HepG2 (cell line): ENCODE results near the gene TOPORS. TPM values are rescaled to one million over a fixed set of nuclear protein-coding genes. Genes with fewer than 3 reads are reported as not detected.
A peak's percentile ranks its signal among the peaks of the same experiment; 100 is the strongest.

ENCODE experiments used
- ELK4 ChIP-seq: sonication (generic); formaldehyde crosslinking; IDR thresholded peaks from 2 replicates; pipeline ENCODE4 v1.9.0; 2021; ENCODE audit warnings: missing genetic modification reagents, borderline replicate concordance
- FOXO1 ChIP-seq: sonication (generic); formaldehyde crosslinking; IDR thresholded peaks from 2 replicates; pipeline ENCODE4 v1.4.0; 2020; ENCODE audit warnings: missing genetic modification reagents
- HMG20A ChIP-seq: IDR thresholded peaks from 2 replicates; pipeline ENCODE4 v1.6.1; 2016; ENCODE audit warnings: borderline replicate concordance
- HOXD1 ChIP-seq: sonication (generic); formaldehyde crosslinking; IDR thresholded peaks from 2 replicates; pipeline ENCODE4 v1.5.0; 2020; ENCODE audit warnings: missing genetic modification reagents
- KLF6 ChIP-seq: IDR thresholded peaks from 2 replicates; pipeline ENCODE4 v1.8.0; 2016; ENCODE audit warnings: missing biosample characterization, missing genetic modification reagents
- MBD4 ChIP-seq: IDR thresholded peaks from 2 replicates; pipeline ENCODE4 v1.6.1; 2012; ENCODE audit warnings: low read length, inconsistent platforms, borderline replicate concordance
- MEIS1 ChIP-seq: sonication (generic); formaldehyde crosslinking; IDR thresholded peaks from 2 replicates; pipeline ENCODE4 v1.9.0; 2021; ENCODE audit warnings: mild to moderate bottlenecking, missing genetic modification reagents, moderate library complexity, borderline replicate concordance
- MIXL1 ChIP-seq: IDR thresholded peaks from 2 replicates; pipeline ENCODE4 v1.6.1; 2016
- NFE2L1 ChIP-seq: sonication (generic); formaldehyde crosslinking; IDR thresholded peaks from 2 replicates; pipeline ENCODE4 v1.4.0; 2020; ENCODE audit warnings: missing genetic modification reagents, mild to moderate bottlenecking, borderline replicate concordance
- NPAS2 ChIP-seq: sonication (generic); formaldehyde crosslinking; IDR thresholded peaks from 2 replicates; pipeline ENCODE4 v1.8.0; 2022; ENCODE audit warnings: mild to moderate bottlenecking, missing genetic modification reagents, borderline replicate concordance
- PHB2 ChIP-seq: fragments of 450-650 bp; IDR thresholded peaks from 2 replicates; pipeline ENCODE4 v1.6.1; 2018; ENCODE audit not compliant: partially characterized antibody
- SALL1 ChIP-seq: sonication (generic); formaldehyde crosslinking; IDR thresholded peaks from 2 replicates; pipeline ENCODE4 v1.8.0; 2022; ENCODE audit warnings: mild to moderate bottlenecking, missing genetic modification reagents
- SOX13 ChIP-seq, 3 experiments: fragments of 450-650 bp in 1 of 3; sonication (generic) in 1 of 3; formaldehyde crosslinking in 1 of 3; IDR thresholded peaks in 2 of 3; conservative IDR thresholded peaks in 1 of 3; 2 replicates each; pipeline versions ENCODE4 v1.5.0 to v1.6.1; 2016 to 2020; ENCODE audit warnings: antibody characterized with exemption in 1 of 3, mild to moderate bottlenecking in 1 of 3, missing compliant biosample characterization in 1 of 3, missing genetic modification reagents in 1 of 3, moderate library complexity in 1 of 3
- TMF1 ChIP-seq: sonication (generic); formaldehyde crosslinking; IDR thresholded peaks from 2 replicates; pipeline ENCODE4 v1.8.1; 2022; ENCODE audit warnings: low read depth, missing genetic modification reagents
- ZKSCAN8 ChIP-seq: IDR thresholded peaks from 2 replicates; pipeline ENCODE4 v1.6.1; 2016; ENCODE audit warnings: borderline replicate concordance, missing genetic modification reagents, missing compliant biosample characterization
- ZNF136 ChIP-seq: sonication (generic); formaldehyde crosslinking; IDR thresholded peaks from 2 replicates; pipeline ENCODE4 v1.8.1; 2022; ENCODE audit warnings: low read depth, mild to moderate bottlenecking, moderate library complexity, missing genetic modification reagents
- ZNF274 ChIP-seq: sonication (generic); formaldehyde crosslinking; IDR thresholded peaks from 2 replicates; pipeline ENCODE4 v1.5.1; 2020; ENCODE audit warnings: mild to moderate bottlenecking, missing genetic modification reagents
- ZNF296 ChIP-seq: sonication (generic); formaldehyde crosslinking; conservative IDR thresholded peaks from 2 replicates; pipeline ENCODE4 v1.5.0; 2020; ENCODE audit warnings: mild to moderate bottlenecking, missing genetic modification reagents
- ZNF460 ChIP-seq: sonication (generic); formaldehyde crosslinking; IDR thresholded peaks from 2 replicates; pipeline ENCODE4 v1.5.1; 2020; ENCODE audit warnings: missing genetic modification reagents, mild to moderate bottlenecking, borderline replicate concordance
- ZNF567 ChIP-seq: sonication (generic); formaldehyde crosslinking; IDR thresholded peaks from 2 replicates; pipeline ENCODE4 v1.8.1; 2023; ENCODE audit warnings: mild to moderate bottlenecking, missing genetic modification reagents, borderline replicate concordance
- ZSCAN22 ChIP-seq: sonication (generic); formaldehyde crosslinking; IDR thresholded peaks from 2 replicates; pipeline ENCODE4 v1.4.0; 2020; ENCODE audit warnings: mild to moderate bottlenecking, missing genetic modification reagents
- ZSCAN30 ChIP-seq: sonication (generic); formaldehyde crosslinking; IDR thresholded peaks from 2 replicates; pipeline ENCODE4 v1.5.0; 2020; ENCODE audit warnings: mild to moderate bottlenecking, missing genetic modification reagents
- polyA plus RNA-seq, 8 experiments: library from polyadenylated mRNA; depleted of rRNA in 3 of 8; stranded (reverse) in 7 of 8; unstranded in 1 of 8; fragments of >200 nt; fragmentation: Illumina TruSeq in 4 of 8; extraction: Trizol in 4 of 8; gene quantifications; 2 replicates each; pipeline versions ENCODE4 v1.2.1 to v1.2.3, GENCODE V29; 2011 to 2016; ENCODE audit warnings: low read depth in 4 of 8, missing spikeins in 1 of 8, mixed read lengths in 1 of 8; ENCODE audit not compliant: insufficient read depth in 1 of 8
- total RNA-seq, 5 experiments: library from RNA; depleted of rRNA; stranded (reverse); fragments of >200 nt; fragmentation: Illumina TruSeq; extraction: Trizol; gene quantifications; 2 replicates each; pipeline ENCODE4 v1.2.3, GENCODE V29; 2016; ENCODE audit warnings: low read depth in 1 of 5
- TF ChIP-seq, protein P1 (sequence below): conservative IDR thresholded peaks from 2 replicates; pipeline ENCODE4 v1.6.1; 2018; ENCODE audit warnings: missing genetic modification reagents
- TF ChIP-seq, protein P2 (sequence below): sonication (generic); formaldehyde crosslinking; IDR thresholded peaks from 2 replicates; pipeline ENCODE4 v1.5.1; 2020; ENCODE audit warnings: missing genetic modification reagents, mild to moderate bottlenecking, borderline replicate concordance
- TF ChIP-seq, protein P3 (sequence below): sonication (generic); formaldehyde crosslinking; IDR thresholded peaks from 2 replicates; pipeline ENCODE4 v1.9.0; 2021; ENCODE audit warnings: missing genetic modification reagents, mild to moderate bottlenecking, borderline replicate concordance

Gene TOPORS
- total and polyA plus RNA-seq, 2 of the 13 experiments (the other 11 are each of a cell fraction or from before 2014, with no cell fraction given): 6.8 to 19.6 TPM

DNA sequence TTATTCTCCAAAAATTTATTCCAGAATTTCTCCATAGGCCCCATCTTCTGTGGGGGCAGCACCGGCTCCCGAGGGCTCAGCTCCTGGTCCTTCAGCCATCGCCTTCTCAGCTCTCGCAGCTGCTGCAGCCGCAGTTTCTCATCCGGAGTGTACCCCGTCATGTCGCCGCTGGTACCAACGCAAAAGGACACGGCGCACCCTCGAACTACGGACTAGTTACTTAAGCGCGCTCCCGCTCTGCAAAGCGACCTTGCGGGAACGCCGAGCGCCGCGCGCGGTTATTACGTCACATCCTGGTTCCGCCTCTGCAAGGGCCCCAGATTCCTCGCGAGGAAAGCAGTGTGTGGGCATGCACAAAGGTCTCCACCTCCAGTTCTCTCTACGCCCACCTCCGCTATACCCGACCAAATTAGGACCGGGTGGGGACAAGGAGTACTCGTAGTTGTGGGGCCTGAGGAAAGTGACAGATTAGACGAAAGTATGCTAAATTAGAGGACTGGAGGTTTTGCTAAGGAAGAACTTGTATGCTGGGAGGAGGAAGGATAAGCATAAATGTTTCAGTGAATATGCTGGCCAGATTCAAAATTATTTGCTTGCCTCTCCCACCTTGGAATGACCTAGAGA lies 20.6 kb upstream of the TOPORS start, which contains the start of gene NDUFB6 (continued):
- no peak for TF ChIP-seq ZNF296 (CRISPR knock-in tag)
- TF ChIP-seq, protein P1, sequence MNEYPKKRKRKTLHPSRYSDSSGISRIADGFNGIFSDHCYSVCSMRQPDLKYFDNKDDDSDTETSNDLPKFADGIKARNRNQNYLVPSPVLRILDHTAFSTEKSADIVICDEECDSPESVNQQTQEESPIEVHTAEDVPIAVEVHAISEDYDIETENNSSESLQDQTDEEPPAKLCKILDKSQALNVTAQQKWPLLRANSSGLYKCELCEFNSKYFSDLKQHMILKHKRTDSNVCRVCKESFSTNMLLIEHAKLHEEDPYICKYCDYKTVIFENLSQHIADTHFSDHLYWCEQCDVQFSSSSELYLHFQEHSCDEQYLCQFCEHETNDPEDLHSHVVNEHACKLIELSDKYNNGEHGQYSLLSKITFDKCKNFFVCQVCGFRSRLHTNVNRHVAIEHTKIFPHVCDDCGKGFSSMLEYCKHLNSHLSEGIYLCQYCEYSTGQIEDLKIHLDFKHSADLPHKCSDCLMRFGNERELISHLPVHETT: 0 out of 2 replicates have a peak, but pooled peaks have one; percentile 39
- no peak for TF ChIP-seq NPAS2
- TF ChIP-seq ZNF274 (CRISPR knock-in tag): peak; percentile 43; the same call in 1 of the 2 replicates
- TF ChIP-seq, protein P2, sequence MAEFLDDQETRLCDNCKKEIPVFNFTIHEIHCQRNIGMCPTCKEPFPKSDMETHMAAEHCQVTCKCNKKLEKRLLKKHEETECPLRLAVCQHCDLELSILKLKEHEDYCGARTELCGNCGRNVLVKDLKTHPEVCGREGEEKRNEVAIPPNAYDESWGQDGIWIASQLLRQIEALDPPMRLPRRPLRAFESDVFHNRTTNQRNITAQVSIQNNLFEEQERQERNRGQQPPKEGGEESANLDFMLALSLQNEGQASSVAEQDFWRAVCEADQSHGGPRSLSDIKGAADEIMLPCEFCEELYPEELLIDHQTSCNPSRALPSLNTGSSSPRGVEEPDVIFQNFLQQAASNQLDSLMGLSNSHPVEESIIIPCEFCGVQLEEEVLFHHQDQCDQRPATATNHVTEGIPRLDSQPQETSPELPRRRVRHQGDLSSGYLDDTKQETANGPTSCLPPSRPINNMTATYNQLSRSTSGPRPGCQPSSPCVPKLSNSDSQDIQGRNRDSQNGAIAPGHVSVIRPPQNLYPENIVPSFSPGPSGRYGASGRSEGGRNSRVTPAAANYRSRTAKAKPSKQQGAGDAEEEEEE (CRISPR knock-in tag): no peak
- TF ChIP-seq ZNF567 (CRISPR knock-in tag): no peak
- TF ChIP-seq HMG20A (CRISPR knock-in tag): no peak
- TF ChIP-seq KLF6 (CRISPR knock-in tag): 0 out of 2 replicates have a peak, but pooled peaks have one; percentile 51
- TF ChIP-seq ZNF136: no peak
- no peak for TF ChIP-seq NFE2L1 (CRISPR knock-in tag)
- TF ChIP-seq HOXD1 (CRISPR knock-in tag): no peak
- peak; percentile 33; the same call in 1 of the 2 replicates for TF ChIP-seq ZKSCAN8 (CRISPR knock-in tag)
- peak; percentile 43; the same call in 1 of the 2 replicates for TF ChIP-seq FOXO1 (CRISPR knock-in tag)
- no peak for TF ChIP-seq MEIS1 (CRISPR knock-in tag)
- TF ChIP-seq TMF1 (CRISPR knock-in tag): no peak
- TF ChIP-seq PHB2: no peak
- no peak for TF ChIP-seq SOX13 (IDR thresholded peaks at IDR 0.05)
- no peak for TF ChIP-seq SOX13 (CRISPR knock-in tag; conservative IDR thresholded peaks at IDR 0.05 in 1 of 2, IDR thresholded peaks at IDR 0.05 in 1 of 2)
- TF ChIP-seq MIXL1 (CRISPR knock-in tag): no peak
- no peak for TF ChIP-seq ZNF460 (CRISPR knock-in tag)
- no peak; the same call in 1 of the 2 replicates for TF ChIP-seq ZSCAN22 (CRISPR knock-in tag)
- no peak for TF ChIP-seq ZSCAN30 (CRISPR knock-in tag)
- TF ChIP-seq, protein P3, sequence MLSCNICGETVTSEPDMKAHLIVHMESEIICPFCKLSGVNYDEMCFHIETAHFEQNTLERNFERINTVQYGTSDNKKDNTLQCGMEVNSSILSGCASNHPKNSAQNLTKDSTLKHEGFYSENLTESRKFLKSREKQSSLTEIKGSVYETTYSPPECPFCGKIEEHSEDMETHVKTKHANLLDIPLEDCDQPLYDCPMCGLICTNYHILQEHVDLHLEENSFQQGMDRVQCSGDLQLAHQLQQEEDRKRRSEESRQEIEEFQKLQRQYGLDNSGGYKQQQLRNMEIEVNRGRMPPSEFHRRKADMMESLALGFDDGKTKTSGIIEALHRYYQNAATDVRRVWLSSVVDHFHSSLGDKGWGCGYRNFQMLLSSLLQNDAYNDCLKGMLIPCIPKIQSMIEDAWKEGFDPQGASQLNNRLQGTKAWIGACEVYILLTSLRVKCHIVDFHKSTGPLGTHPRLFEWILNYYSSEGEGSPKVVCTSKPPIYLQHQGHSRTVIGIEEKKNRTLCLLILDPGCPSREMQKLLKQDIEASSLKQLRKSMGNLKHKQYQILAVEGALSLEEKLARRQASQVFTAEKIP: no peak
- TF ChIP-seq ELK4 (CRISPR knock-in tag): no peak
- no peak for TF ChIP-seq MBD4
- peak; percentile 83 for TF ChIP-seq SALL1
